ENCODE results near the gene SRMS. TPM values are rescaled to one million over a fixed set of nuclear protein-coding genes. Genes with fewer than 3 reads are reported as not detected.
A peak's percentile ranks its signal among the peaks of the same experiment; 100 is the strongest.

The SRMS gene
- polyA plus RNA-seq, 1 donor from 2014 or later: not detected

DNA sequence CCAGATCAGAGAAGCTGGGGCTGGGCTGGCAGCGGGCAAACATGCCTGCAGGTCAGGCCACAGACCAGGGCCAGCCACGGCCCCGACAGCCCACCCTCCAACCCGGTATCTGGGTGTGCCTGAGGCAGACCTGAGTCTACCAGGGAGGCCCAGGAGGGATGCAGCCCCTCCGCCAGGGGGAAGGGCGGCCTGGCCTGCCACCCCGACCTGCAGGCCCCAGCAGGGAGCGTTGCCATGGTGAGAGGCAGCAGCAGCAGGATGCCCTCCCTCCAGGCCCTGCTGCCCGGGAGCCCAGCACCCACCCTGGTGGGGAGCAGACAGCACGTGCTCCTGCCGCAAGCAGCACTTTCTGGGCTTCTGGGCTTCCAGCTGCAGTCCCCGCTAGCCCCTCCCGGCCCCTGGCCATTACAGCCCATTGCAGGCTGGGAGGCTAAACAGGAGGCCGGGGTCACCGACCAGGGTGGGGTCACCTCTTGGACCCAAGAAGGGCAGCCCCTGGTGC lies 44.8 kb downstream of the SRMS start:
- no peaks in the 10 kb centered on the region for H3K79me2 ChIP-seq (replicated peaks; ENCODE audit: insufficient read depth, low read length)

DNA sequence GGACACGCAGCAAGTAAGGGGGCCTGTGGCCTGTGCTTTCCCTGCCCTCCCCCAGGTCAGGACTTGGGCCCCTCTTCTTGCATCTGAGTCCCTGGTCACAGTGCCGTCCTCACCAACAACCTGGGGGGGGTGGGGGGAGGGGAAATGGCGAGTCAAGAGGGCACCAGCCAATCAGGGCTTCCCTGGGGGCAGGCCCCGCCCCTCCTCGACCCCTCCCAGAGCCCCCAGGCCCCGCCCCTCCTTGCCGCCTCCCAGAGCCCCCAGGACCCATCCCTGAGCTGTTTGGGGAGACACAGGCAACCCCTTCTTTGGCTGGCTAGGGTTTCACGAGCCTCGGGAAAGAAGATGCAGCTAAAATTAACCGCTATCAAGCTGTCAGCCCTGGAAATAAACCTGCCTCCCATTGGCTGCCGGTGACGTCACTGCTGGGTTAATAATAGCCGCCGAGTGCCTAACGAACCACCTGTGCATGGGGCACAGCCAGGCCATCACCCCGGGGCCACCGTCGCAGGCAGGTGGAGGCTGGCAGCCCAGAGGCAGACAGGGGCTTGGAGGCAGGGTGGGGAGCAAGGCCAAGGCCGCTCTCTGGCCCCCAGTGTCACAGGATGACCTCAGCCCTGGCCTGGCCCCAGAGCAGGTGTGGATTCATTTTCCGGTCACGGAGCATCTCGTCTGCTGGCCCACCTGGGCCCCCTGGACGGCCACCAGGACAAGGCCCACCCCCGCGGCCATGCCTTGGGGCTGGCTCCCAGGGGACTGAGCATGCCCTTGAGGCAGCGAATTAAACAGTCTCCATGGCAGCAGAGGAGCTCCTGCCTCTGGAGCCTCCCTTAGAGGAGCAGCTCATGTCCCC lies 45.5 kb downstream of the SRMS start:
- Histone ChIP-seq H3K9ac (ENCODE audit: low read length) (peak overlapping the region; percentile 79), H3K27me3 (ENCODE audit: insufficient read depth, low read depth, low read length) (no peaks in the 10 kb centered on the region), H3K9me2 (ENCODE audit: insufficient read depth, low read length) (no peaks in the 10 kb centered on the region), H2AFZ (ENCODE audit: low read depth, low read length) (no peak overlapping the region), H4K20me1 (ENCODE audit: insufficient read depth) (no peaks in the 10 kb centered on the region), H3K4me3 (ENCODE audit: low read length) (peak overlapping the region; percentile 55), H3F3A (ENCODE audit: insufficient read depth, low read length, poor library complexity, severe bottlenecking) (no peaks in the 10 kb centered on the region), H3K36me3 (ENCODE audit: insufficient read depth, low read length) (no peaks in the 10 kb centered on the region), H3K27ac (ENCODE audit: low read length) (peak overlapping the region; percentile 88), H3K79me2 (replicated peaks; ENCODE audit: insufficient read depth, low read length) (peaks cover 3% of the 10 kb centered on the region), H3K4me2 (ENCODE audit: low read length) (peak overlapping the region; percentile 17), H3K9me3 (ENCODE audit: low read length) (peaks cover 6% of the 10 kb centered on the region)
- TF ChIP-seq POLR2AphosphoS5 (IDR thresholded peaks at IDR 0.05) (peak; percentile 51), EZH2 (IDR thresholded peaks at IDR 0.05; ENCODE audit: borderline replicate concordance, insufficient read depth, low read length, poor library complexity, severe bottlenecking) (no peak), EP300 (conservative IDR thresholded peaks at IDR 0.05; ENCODE audit: poor library complexity, severe bottlenecking) (peak; percentile 10)

More for the DNA sequence above, 44.8 kb downstream of the SRMS start:
- Histone ChIP-seq H3K27me3 (ENCODE audit: insufficient read depth, low read depth, low read length) (no peaks in the 10 kb centered on the region), H3K9me2 (ENCODE audit: insufficient read depth, low read length) (no peaks in the 10 kb centered on the region), H4K20me1 (ENCODE audit: insufficient read depth) (no peaks in the 10 kb centered on the region), H3K9me3 (ENCODE audit: low read length) (peaks cover 8% of the 10 kb centered on the region), H2AFZ (ENCODE audit: low read depth, low read length) (no peak overlapping the region), H3K4me3 (ENCODE audit: low read length) (peak overlapping the region; percentile 55), H3F3A (ENCODE audit: insufficient read depth, low read length, poor library complexity, severe bottlenecking) (no peaks in the 10 kb centered on the region), H3K9ac (ENCODE audit: low read length) (peak overlapping the region; percentile 79), H3K4me2 (ENCODE audit: low read length) (peak overlapping the region; percentile 17), H3K27ac (ENCODE audit: low read length) (peak overlapping the region; percentile 88), H3K36me3 (ENCODE audit: insufficient read depth, low read length) (no peaks in the 10 kb centered on the region)
- TF ChIP-seq, protein P1, sequence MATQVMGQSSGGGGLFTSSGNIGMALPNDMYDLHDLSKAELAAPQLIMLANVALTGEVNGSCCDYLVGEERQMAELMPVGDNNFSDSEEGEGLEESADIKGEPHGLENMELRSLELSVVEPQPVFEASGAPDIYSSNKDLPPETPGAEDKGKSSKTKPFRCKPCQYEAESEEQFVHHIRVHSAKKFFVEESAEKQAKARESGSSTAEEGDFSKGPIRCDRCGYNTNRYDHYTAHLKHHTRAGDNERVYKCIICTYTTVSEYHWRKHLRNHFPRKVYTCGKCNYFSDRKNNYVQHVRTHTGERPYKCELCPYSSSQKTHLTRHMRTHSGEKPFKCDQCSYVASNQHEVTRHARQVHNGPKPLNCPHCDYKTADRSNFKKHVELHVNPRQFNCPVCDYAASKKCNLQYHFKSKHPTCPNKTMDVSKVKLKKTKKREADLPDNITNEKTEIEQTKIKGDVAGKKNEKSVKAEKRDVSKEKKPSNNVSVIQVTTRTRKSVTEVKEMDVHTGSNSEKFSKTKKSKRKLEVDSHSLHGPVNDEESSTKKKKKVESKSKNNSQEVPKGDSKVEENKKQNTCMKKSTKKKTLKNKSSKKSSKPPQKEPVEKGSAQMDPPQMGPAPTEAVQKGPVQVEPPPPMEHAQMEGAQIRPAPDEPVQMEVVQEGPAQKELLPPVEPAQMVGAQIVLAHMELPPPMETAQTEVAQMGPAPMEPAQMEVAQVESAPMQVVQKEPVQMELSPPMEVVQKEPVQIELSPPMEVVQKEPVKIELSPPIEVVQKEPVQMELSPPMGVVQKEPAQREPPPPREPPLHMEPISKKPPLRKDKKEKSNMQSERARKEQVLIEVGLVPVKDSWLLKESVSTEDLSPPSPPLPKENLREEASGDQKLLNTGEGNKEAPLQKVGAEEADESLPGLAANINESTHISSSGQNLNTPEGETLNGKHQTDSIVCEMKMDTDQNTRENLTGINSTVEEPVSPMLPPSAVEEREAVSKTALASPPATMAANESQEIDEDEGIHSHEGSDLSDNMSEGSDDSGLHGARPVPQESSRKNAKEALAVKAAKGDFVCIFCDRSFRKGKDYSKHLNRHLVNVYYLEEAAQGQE (IDR thresholded peaks at IDR 0.05; ENCODE audit: borderline replicate concordance): no peak
- TF ChIP-seq RAD21 (conservative IDR thresholded peaks at IDR 0.05) (no peak), EZH2 (IDR thresholded peaks at IDR 0.05; ENCODE audit: borderline replicate concordance, insufficient read depth, low read length, poor library complexity, severe bottlenecking) (no peak), SMC3 (conservative IDR thresholded peaks at IDR 0.05; ENCODE audit: poor library complexity) (no peak), MXI1 (conservative IDR thresholded peaks at IDR 0.05; ENCODE audit: poor library complexity, severe bottlenecking) (no peak), TAF1 (IDR thresholded peaks at IDR 0.05; ENCODE audit: low read depth) (no peak), POLR2AphosphoS5 (IDR thresholded peaks at IDR 0.05) (no peak), EP300 (conservative IDR thresholded peaks at IDR 0.05; ENCODE audit: poor library complexity, severe bottlenecking) (no peak)
- TF ChIP-seq, protein P2, sequence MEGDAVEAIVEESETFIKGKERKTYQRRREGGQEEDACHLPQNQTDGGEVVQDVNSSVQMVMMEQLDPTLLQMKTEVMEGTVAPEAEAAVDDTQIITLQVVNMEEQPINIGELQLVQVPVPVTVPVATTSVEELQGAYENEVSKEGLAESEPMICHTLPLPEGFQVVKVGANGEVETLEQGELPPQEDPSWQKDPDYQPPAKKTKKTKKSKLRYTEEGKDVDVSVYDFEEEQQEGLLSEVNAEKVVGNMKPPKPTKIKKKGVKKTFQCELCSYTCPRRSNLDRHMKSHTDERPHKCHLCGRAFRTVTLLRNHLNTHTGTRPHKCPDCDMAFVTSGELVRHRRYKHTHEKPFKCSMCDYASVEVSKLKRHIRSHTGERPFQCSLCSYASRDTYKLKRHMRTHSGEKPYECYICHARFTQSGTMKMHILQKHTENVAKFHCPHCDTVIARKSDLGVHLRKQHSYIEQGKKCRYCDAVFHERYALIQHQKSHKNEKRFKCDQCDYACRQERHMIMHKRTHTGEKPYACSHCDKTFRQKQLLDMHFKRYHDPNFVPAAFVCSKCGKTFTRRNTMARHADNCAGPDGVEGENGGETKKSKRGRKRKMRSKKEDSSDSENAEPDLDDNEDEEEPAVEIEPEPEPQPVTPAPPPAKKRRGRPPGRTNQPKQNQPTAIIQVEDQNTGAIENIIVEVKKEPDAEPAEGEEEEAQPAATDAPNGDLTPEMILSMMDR (IDR thresholded peaks at IDR 0.05; ENCODE audit: poor library complexity, severe bottlenecking): no peak

Measured in neural cell (in vitro differentiated cells).